Astrocyte (in vitro differentiated cells and primary cell): Measurements from ENCODE around the gene MAP2. TPM values are rescaled to one million over a fixed set of nuclear protein-coding genes. Genes with fewer than 3 reads are reported as not detected.
A peak's percentile ranks its signal among the peaks of the same experiment; 100 is the strongest.

Experiments used
- DNase-seq: peaks from one replicate; pipeline ENCODE4 v3.0.0-alpha.2; 2010; ENCODE audit warnings: low read depth
- FAIRE-seq: peaks from 2 replicates; lab custom pipeline; 2011; peaks lifted over from hg19 to GRCh38; lab: Jason Lieb, UNC
- H2AFZ ChIP-seq: 2 replicates; pipeline ENCODE4 v1.6.0; 2012; ENCODE audit warnings: low read depth, low read length, inconsistent platforms
- H3K27ac ChIP-seq: 2 replicates; pipeline ENCODE4 v1.5.1; 2011; ENCODE audit warnings: low read depth, low read length, inconsistent platforms
- H3K27me3 ChIP-seq: 2 replicates; pipeline ENCODE4 v1.6.0; 2011; ENCODE audit warnings: low read length, inconsistent platforms; ENCODE audit not compliant: insufficient read depth
- H3K36me3 ChIP-seq: 2 replicates; pipeline ENCODE4 v1.5.1; 2011; ENCODE audit warnings: low read length, inconsistent platforms; ENCODE audit not compliant: insufficient read depth
- H3K4me1 ChIP-seq: 2 replicates; pipeline ENCODE4 v1.5.1; 2011; ENCODE audit warnings: low read length, inconsistent platforms; ENCODE audit not compliant: insufficient read depth
- H3K4me2 ChIP-seq: 2 replicates; pipeline ENCODE4 v1.6.0; 2012; ENCODE audit warnings: low read length, inconsistent platforms
- H3K4me3 ChIP-seq: 2 replicates; pipeline ENCODE4 v1.5.1; 2011; ENCODE audit warnings: low read depth, mild to moderate bottlenecking, low read length, inconsistent platforms; ENCODE audit not compliant: insufficient read depth
- H3K79me2 ChIP-seq: 2 replicates; pipeline ENCODE4 v1.6.0; 2012; ENCODE audit warnings: mild to moderate bottlenecking, low read length, inconsistent platforms; ENCODE audit not compliant: insufficient read depth
- H3K9ac ChIP-seq: 2 replicates; pipeline ENCODE4 v1.6.0; 2012; ENCODE audit warnings: mild to moderate bottlenecking, low read length, inconsistent platforms
- H3K9me3 ChIP-seq: 2 replicates; pipeline ENCODE4 v1.5.1; 2012; ENCODE audit warnings: low read depth, mild to moderate bottlenecking, low read length, inconsistent platforms; ENCODE audit not compliant: insufficient read depth
- H4K20me1 ChIP-seq: 2 replicates; pipeline ENCODE4 v1.6.0; 2012; ENCODE audit warnings: low read length, inconsistent platforms; ENCODE audit not compliant: insufficient read depth
- H3K27ac Mint-ChIP-seq: one replicate; pipeline ENCODE4 v1.8.0; 2021; ENCODE audit warnings: mild to moderate bottlenecking, mixed read lengths; ENCODE audit not compliant: unreplicated experiment
- H3K27me3 Mint-ChIP-seq: one replicate; pipeline ENCODE4 v1.8.0; 2021; ENCODE audit warnings: low read depth, mixed read lengths; ENCODE audit not compliant: unreplicated experiment
- H3K36me3 Mint-ChIP-seq: one replicate; pipeline ENCODE4 v1.8.0; 2021; ENCODE audit warnings: low read depth, mixed read lengths; ENCODE audit not compliant: unreplicated experiment
- H3K4me1 Mint-ChIP-seq: one replicate; pipeline ENCODE4 v1.8.0; 2021; ENCODE audit warnings: low read depth, mixed read lengths; ENCODE audit not compliant: unreplicated experiment
- H3K4me3 Mint-ChIP-seq: one replicate; pipeline ENCODE4 v1.8.0; 2021; ENCODE audit warnings: mild to moderate bottlenecking, moderate library complexity, mixed read lengths; ENCODE audit not compliant: unreplicated experiment
- H3K9me3 Mint-ChIP-seq: one replicate; pipeline ENCODE4 v1.8.0; 2021; ENCODE audit warnings: mild to moderate bottlenecking, mixed read lengths; ENCODE audit not compliant: unreplicated experiment
- CTCF ChIP-seq: IDR thresholded peaks from 2 replicates; pipeline ENCODE4 v1.5.1; 2011; ENCODE audit warnings: low read depth, mild to moderate bottlenecking, inconsistent platforms, low read length, moderate library complexity; ENCODE audit not compliant: insufficient read depth
- EZH2 ChIP-seq: IDR thresholded peaks from 2 replicates; pipeline ENCODE4 v1.6.1; 2012; ENCODE audit warnings: mild to moderate bottlenecking, low read length, inconsistent platforms; ENCODE audit not compliant: insufficient read depth
- total RNA-seq: library from RNA; stranded (reverse); gene quantifications from 2 replicates; pipeline ENCODE4 v1.2.1, GENCODE V29; 2021

Gene MAP2
- total RNA-seq, 1 donor from 2014 or later: 15.9 TPM

- DNase-seq (peak; percentile 8), FAIRE-seq (no peak)
- Mint-ChIP-seq H3K4me3 (no peak overlapping the region), H3K9me3 (no peaks in the 10 kb centered on the region), H3K4me1 (no peaks in the 10 kb centered on the region), H3K36me3 (no peaks in the 10 kb centered on the region), H3K27ac (no peak overlapping the region), H3K27me3 (no peaks in the 10 kb centered on the region)
- Histone ChIP-seq H3K36me3 (no peaks in the 10 kb centered on the region), H3K9ac (no peak overlapping the region), H3K27me3 (no peaks in the 10 kb centered on the region), H4K20me1 (no peaks in the 10 kb centered on the region), H3K27ac (no peak overlapping the region), H3K4me3 (no peak overlapping the region), H3K79me2 (no peaks in the 10 kb centered on the region), H3K4me1 (no peaks in the 10 kb centered on the region), H2AFZ (no peak overlapping the region), H3K9me3 (no peaks in the 10 kb centered on the region), H3K4me2 (no peak overlapping the region)
- TF ChIP-seq EZH2 (no peak), CTCF (no peak)
Observed at GRCh38 chr2:209713219-209713618, 289.4 kb downstream of the MAP2 start.

- H3K9ac ChIP-seq: no peak overlapping the region
- Mint-ChIP-seq H3K9me3 (no peaks in the 10 kb centered on the region), H3K4me1 (no peaks in the 10 kb centered on the region), H3K27me3 (no peaks in the 10 kb centered on the region), H3K36me3 (no peaks in the 10 kb centered on the region), H3K27ac (no peak overlapping the region), H3K4me3 (no peak overlapping the region)
- no peaks in the 10 kb centered on the region for H3K36me3 ChIP-seq
- H4K20me1 ChIP-seq: no peaks in the 10 kb centered on the region
- H3K4me2 ChIP-seq: no peak overlapping the region
- H3K9me3 ChIP-seq: no peaks in the 10 kb centered on the region
- no peak overlapping the region for H3K27ac ChIP-seq
- no peak for DNase-seq
- H3K4me3 ChIP-seq: no peak overlapping the region
- FAIRE-seq: no peak
- H3K27me3 ChIP-seq: no peaks in the 10 kb centered on the region
- TF ChIP-seq CTCF: no peak
- TF ChIP-seq EZH2: no peak
- no peaks in the 10 kb centered on the region for H3K79me2 ChIP-seq
- H2AFZ ChIP-seq: no peak overlapping the region
- no peaks in the 10 kb centered on the region for H3K4me1 ChIP-seq
Observed at GRCh38 chr2:209719034-209719433, 295.2 kb downstream of the MAP2 start.

GRCh38 chr2:209721497-209721896 is 297.6 kb downstream of the MAP2 start:
- Mint-ChIP-seq H3K36me3 (no peaks in the 10 kb centered on the region), H3K4me3 (no peak overlapping the region), H3K27ac (no peak overlapping the region), H3K27me3 (no peaks in the 10 kb centered on the region), H3K4me1 (no peaks in the 10 kb centered on the region), H3K9me3 (no peaks in the 10 kb centered on the region)
- H3K9me3 ChIP-seq: no peaks in the 10 kb centered on the region
- no peaks in the 10 kb centered on the region for H3K36me3 ChIP-seq
- no peak overlapping the region for H3K4me2 ChIP-seq
- H3K27me3 ChIP-seq: no peaks in the 10 kb centered on the region
- no peak overlapping the region for H2AFZ ChIP-seq
- TF ChIP-seq EZH2 (no peak), CTCF (no peak)
- H3K4me3 ChIP-seq: no peak overlapping the region
- H3K79me2 ChIP-seq: no peaks in the 10 kb centered on the region
- FAIRE-seq (no peak), DNase-seq (peak; percentile 33)
- no peak overlapping the region for H3K9ac ChIP-seq
- H3K4me1 ChIP-seq: no peaks in the 10 kb centered on the region
- H4K20me1 ChIP-seq: no peaks in the 10 kb centered on the region
- H3K27ac ChIP-seq: no peak overlapping the region
